Loucy (cell line): ENCODE results near the gene SLC10A3.

ENCODE experiments used
- H2AFZ ChIP-seq: fragments of 200-600 bp; sonication (generic); 2 replicates; pipeline ENCODE4 v1.6.0; 2016; ENCODE audit warnings: antibody characterized with exemption, mild to moderate bottlenecking, low read length, moderate library complexity
- H3F3A ChIP-seq: fragments of 200-600 bp; 2 replicates; pipeline ENCODE4 v1.6.0; 2016; ENCODE audit warnings: antibody characterized with exemption, low read depth, mild to moderate bottlenecking
- H3K27me3 ChIP-seq: fragments of 200-600 bp; sonication (generic); 2 replicates; pipeline ENCODE4 v1.6.1; 2014; ENCODE audit warnings: low read length, mild to moderate bottlenecking; ENCODE audit not compliant: insufficient read depth, poor library complexity, severe bottlenecking
- H3K36me3 ChIP-seq: fragments of 200-600 bp; sonication (generic); 2 replicates; pipeline ENCODE4 v1.6.1; 2016; ENCODE audit warnings: low read length; ENCODE audit not compliant: insufficient read depth
- H3K4me1 ChIP-seq: fragments of 200-600 bp; sonication (generic); 2 replicates; pipeline ENCODE4 v1.5.1; 2014; ENCODE audit warnings: low read length, mild to moderate bottlenecking; ENCODE audit not compliant: insufficient read depth, poor library complexity, severe bottlenecking
- H3K4me2 ChIP-seq: fragments of 200-600 bp; sonication (generic); 2 replicates; pipeline ENCODE4 v1.6.0; 2014; ENCODE audit warnings: antibody characterized with exemption, low read length, low read depth, mild to moderate bottlenecking; ENCODE audit not compliant: poor library complexity, severe bottlenecking
- H3K4me3 ChIP-seq: fragments of 200-600 bp; sonication (generic); 2 replicates; pipeline ENCODE4 v1.5.1; 2014; ENCODE audit warnings: low read length, mild to moderate bottlenecking, mixed read lengths; ENCODE audit not compliant: poor library complexity, severe bottlenecking
- H3K79me2 ChIP-seq: fragments of 200-600 bp; sonication (generic); 2 replicates; pipeline ENCODE4 v1.6.1; 2014; ENCODE audit warnings: low read length; ENCODE audit not compliant: insufficient read depth
- H3K9ac ChIP-seq: fragments of 200-600 bp; sonication (generic); 2 replicates; pipeline ENCODE4 v1.6.0; 2014; ENCODE audit warnings: mild to moderate bottlenecking, low read depth, low read length, moderate library complexity; ENCODE audit not compliant: poor library complexity, severe bottlenecking
- H3K9me2 ChIP-seq: fragments of 200-600 bp; sonication (generic); replicated peaks from 2 replicates; pipeline ENCODE4 v1.6.1; 2016; ENCODE audit warnings: low read depth, low read length, mixed read lengths
- H3K9me3 ChIP-seq: fragments of 200-600 bp; sonication (generic); 2 replicates; pipeline ENCODE4 v1.6.1; 2014; ENCODE audit warnings: mild to moderate bottlenecking, antibody characterized with exemption, low read length, low read depth; ENCODE audit not compliant: insufficient read depth
- H4K20me1 ChIP-seq: fragments of 200-600 bp; sonication (generic); 2 replicates; pipeline ENCODE4 v1.6.0; 2014; ENCODE audit warnings: antibody characterized with exemption, low read length, mild to moderate bottlenecking; ENCODE audit not compliant: insufficient read depth, poor library complexity, severe bottlenecking
- EZH2phosphoT487 ChIP-seq: fragments of 200-600 bp; IDR thresholded peaks from 2 replicates; pipeline ENCODE4 v1.6.1; 2018; ENCODE audit warnings: antibody characterized with exemption, mild to moderate bottlenecking, moderate library complexity, borderline replicate concordance
- TF ChIP-seq, protein P1 (sequence below): fragments of 200-600 bp; sonication (generic); conservative IDR thresholded peaks from 2 replicates; pipeline ENCODE4 v1.5.1; 2014; ENCODE audit warnings: mild to moderate bottlenecking, antibody characterized with exemption, low read length

Gene SLC10A3

DNA sequence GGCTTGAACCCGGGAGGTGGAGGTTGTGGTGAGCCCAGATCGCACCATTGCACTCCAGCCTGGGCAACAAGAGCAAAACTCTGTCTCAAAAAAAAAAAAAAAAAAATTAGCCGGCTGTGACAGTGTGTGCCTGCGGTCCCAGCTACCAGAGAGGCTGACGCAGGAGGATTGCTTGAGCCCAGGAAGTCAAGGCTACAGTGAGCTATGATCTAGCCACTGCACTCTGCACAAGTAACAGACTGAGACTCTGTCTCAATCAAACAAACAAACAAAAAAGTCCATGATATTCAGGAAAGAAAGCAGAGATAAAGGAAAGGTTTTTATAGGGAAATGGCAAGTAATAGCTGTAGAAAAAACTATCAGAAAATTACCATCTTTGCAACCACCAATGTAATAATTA is 9.2 kb downstream of the SLC10A3 start:
- H3K4me1 ChIP-seq, result peaks cover 14% of the 10 kb centered on the region
- no peaks in the 10 kb centered on the region for H3K9me3 ChIP-seq
- peaks cover 5% of the 10 kb centered on the region for H4K20me1 ChIP-seq
- no peak for TF ChIP-seq EZH2phosphoT487
- TF ChIP-seq, protein P1, sequence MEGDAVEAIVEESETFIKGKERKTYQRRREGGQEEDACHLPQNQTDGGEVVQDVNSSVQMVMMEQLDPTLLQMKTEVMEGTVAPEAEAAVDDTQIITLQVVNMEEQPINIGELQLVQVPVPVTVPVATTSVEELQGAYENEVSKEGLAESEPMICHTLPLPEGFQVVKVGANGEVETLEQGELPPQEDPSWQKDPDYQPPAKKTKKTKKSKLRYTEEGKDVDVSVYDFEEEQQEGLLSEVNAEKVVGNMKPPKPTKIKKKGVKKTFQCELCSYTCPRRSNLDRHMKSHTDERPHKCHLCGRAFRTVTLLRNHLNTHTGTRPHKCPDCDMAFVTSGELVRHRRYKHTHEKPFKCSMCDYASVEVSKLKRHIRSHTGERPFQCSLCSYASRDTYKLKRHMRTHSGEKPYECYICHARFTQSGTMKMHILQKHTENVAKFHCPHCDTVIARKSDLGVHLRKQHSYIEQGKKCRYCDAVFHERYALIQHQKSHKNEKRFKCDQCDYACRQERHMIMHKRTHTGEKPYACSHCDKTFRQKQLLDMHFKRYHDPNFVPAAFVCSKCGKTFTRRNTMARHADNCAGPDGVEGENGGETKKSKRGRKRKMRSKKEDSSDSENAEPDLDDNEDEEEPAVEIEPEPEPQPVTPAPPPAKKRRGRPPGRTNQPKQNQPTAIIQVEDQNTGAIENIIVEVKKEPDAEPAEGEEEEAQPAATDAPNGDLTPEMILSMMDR, result no peak
- H2AFZ ChIP-seq, result no peak overlapping the region
- H3K27me3 ChIP-seq, result no peaks in the 10 kb centered on the region
- H3K4me3 ChIP-seq, result no peak overlapping the region
- H3F3A ChIP-seq, result no peaks in the 10 kb centered on the region
- no peak overlapping the region for H3K9ac ChIP-seq
- H3K9me2 ChIP-seq, result no peaks in the 10 kb centered on the region
- H3K79me2 ChIP-seq, result peaks cover 36% of the 10 kb centered on the region
- no peak overlapping the region for H3K4me2 ChIP-seq
- no peaks in the 10 kb centered on the region for H3K36me3 ChIP-seq

DNA sequence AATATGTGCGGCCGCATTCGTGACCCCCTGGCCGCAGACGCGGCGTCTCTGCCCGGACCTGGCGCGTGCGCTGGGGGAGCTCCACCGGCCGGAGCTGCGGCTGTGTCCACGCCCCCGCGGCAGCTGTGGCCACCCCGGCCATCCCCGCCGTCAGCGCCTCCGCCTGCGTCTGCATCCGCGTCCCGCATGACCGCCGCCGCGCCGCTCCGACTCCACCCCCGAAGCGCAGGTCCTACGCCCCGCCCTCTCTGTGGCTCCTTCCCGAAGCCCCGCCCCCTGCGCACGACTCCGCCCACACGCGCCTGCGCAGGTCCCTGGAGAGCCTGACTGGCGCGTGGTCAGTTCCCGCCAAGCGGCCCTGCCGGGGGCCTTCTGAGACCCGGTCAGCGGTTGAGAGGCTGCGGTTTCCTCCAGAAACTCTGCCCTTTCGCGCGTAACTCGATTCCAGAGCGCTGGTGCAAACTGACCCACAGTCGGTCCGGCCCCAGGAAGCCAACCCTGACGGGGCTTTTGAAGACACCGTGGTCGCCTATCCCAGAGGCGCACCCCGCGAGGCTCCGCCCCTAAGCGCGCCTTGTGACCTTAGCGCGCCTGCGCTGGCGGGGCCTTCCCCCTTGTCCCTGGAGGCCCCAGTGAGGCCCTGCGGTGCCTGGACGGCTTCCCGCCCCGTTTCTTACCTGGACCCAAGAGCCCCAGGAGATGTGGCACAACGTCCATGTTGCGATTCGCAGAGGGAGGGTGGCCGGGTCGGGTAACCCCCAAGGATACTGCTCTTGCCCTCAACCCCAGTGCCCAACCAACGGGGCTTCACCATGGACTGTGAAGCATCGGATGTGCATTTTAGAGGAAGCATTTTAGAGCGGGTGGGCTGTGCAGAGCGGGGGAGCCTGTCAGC is 11.5 kb downstream of the SLC10A3 start, which contains the start of gene LAGE3:
TSS of gene LAGE3 (minus strand) at position 554 of the 895 bp plus-strand sequence. CDS start at position 188, 366 bp downstream.
- Histone ChIP-seq H3K36me3 (no peaks in the 10 kb centered on the region), H3K9me2 (no peaks in the 10 kb centered on the region), H3K4me3 (peak within 1 kb of the TSS; percentile 75), H3K4me2 (peak within 1 kb of the TSS; percentile 81), H3K9me3 (no peaks in the 10 kb centered on the region), H3K27me3 (no peaks in the 10 kb centered on the region), H3F3A (no peaks in the 10 kb centered on the region), H3K79me2 (peaks cover 14% of the 10 kb centered on the region; the same call in 1 of the 2 replicates), H4K20me1 (no peaks in the 10 kb centered on the region), H3K9ac (peak within 1 kb of the TSS; percentile 79), H3K4me1 (peaks cover 14% of the 10 kb centered on the region), H2AFZ (peak within 1 kb of the TSS; percentile 70)
- no peak for TF ChIP-seq EZH2phosphoT487

DNA sequence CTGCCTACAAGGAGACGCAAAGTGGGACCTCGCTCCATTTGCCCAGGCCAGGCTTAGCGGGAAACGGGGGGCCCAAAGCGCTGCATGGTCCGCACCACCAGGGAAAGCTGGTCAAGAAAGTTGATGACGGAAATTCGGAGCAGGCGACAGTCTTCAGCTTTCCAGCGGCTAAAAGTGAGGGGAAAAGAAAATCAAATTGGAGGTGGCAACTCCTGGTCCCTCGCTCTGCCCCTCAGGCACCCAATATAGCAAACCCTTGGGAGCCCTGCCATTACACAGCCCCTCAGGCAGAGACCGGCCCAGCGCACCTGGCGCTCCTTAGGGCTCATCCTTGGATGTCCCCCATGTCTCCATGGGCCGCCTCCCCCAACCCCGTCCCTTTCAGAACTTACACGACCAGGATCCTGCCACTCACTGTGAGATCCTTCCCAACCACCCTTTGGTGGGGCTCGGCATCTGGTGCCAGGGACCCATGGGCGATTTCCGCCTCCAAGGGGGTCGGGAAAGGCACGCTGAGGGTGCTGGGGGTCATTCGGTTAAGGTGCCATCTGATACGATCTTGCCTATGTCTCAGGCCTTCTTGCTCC is 12.4 kb downstream of the SLC10A3 start:
- H3K36me3 ChIP-seq, result no peaks in the 10 kb centered on the region
- H3K9ac ChIP-seq, result peak overlapping the region; percentile 79
- TF ChIP-seq EZH2phosphoT487, result no peak
- TF ChIP-seq, protein P1, result no peak
- H3K4me2 ChIP-seq, result peak overlapping the region; percentile 81
- peaks cover 6% of the 10 kb centered on the region; the same call in 1 of the 2 replicates for H3K79me2 ChIP-seq
- no peaks in the 10 kb centered on the region for H3K27me3 ChIP-seq
- H2AFZ ChIP-seq, result no peak overlapping the region
- no peaks in the 10 kb centered on the region for H3F3A ChIP-seq
- no peaks in the 10 kb centered on the region for H3K9me3 ChIP-seq
- no peaks in the 10 kb centered on the region for H3K9me2 ChIP-seq
- H3K4me1 ChIP-seq, result peaks cover 14% of the 10 kb centered on the region
- peak overlapping the region; percentile 75 for H3K4me3 ChIP-seq
- H4K20me1 ChIP-seq, result no peaks in the 10 kb centered on the region
